CD14-positive monocyte (primary cell): Measurements from ENCODE around the gene SLC7A8. TPM values are rescaled to one million over a fixed set of nuclear protein-coding genes. Genes with fewer than 3 reads are reported as not detected.
"Not testable (repeated sequence)": the region's sequence is repeated elsewhere in the genome, so short reads cannot be mapped to it uniquely, and the experiment has no call there.

Experiments used
- DNase-seq, 3 donors: peaks; one replicate each; pipeline ENCODE4 v3.0.0-alpha.2; 2011 to 2022
- H2AFZ ChIP-seq: 2 replicates; pipeline ENCODE4 v1.6.0; 2012; ENCODE audit warnings: mild to moderate bottlenecking, low read depth, low read length, inconsistent platforms; ENCODE audit not compliant: insufficient read depth, poor library complexity, severe bottlenecking
- H3K27ac ChIP-seq, 2 donors: 1 replicate in 1 of 2; 2 replicates in 1 of 2; pipeline ENCODE4 v1.5.1; 2012 to 2013; ENCODE audit warnings: low read length in 2 of 2, control low read depth in 1 of 2, inconsistent platforms in 1 of 2, low read depth in 1 of 2, mild to moderate bottlenecking in 1 of 2
- H3K27me3 ChIP-seq, 2 donors: one replicate each; pipeline versions ENCODE4 v1.6.0 to v1.6.1; 2011 to 2013; ENCODE audit warnings: low read length in 2 of 2; ENCODE audit not compliant: control insufficient read depth in 2 of 2, insufficient read depth in 2 of 2
- H3K36me3 ChIP-seq, 2 donors: replicated peaks in 1 of 2; 1 replicate in 1 of 2; 2 replicates in 1 of 2; pipeline versions ENCODE4 v1.5.1 to v1.6.1; 2012 to 2013; ENCODE audit warnings: low read length in 2 of 2, control low read depth in 1 of 2, inconsistent platforms in 1 of 2, mild to moderate bottlenecking in 1 of 2; ENCODE audit not compliant: insufficient read depth in 2 of 2, control insufficient read depth in 1 of 2
- H3K4me1 ChIP-seq, 2 donors: 1 replicate in 1 of 2; 2 replicates in 1 of 2; pipeline versions ENCODE4 v1.5.1 to v1.6.1; 2012 to 2013; ENCODE audit warnings: low read length in 2 of 2, control low read depth in 1 of 2, inconsistent platforms in 1 of 2, mild to moderate bottlenecking in 1 of 2, moderate library complexity in 1 of 2; ENCODE audit not compliant: insufficient read depth in 2 of 2, control insufficient read depth in 1 of 2
- H3K4me2 ChIP-seq: replicated peaks from 2 replicates; pipeline ENCODE3; 2012; ENCODE audit warnings: low read length, moderate library complexity, mild to moderate bottlenecking; ENCODE audit not compliant: poor library complexity, severe bottlenecking; ENCODE audit errors: extremely low read depth
- H3K4me3 ChIP-seq, 3 experiments: fragments of 200-600 bp in 1 of 3; sonication (generic) in 1 of 3; replicated peaks in 1 of 3; 1 replicate in 2 of 3; 2 replicates in 1 of 3; pipeline ENCODE4 v1.5.1; 2011 to 2013; ENCODE audit warnings: low read length in 3 of 3, mild to moderate bottlenecking in 3 of 3, control low read depth in 2 of 3, low read depth in 2 of 3, inconsistent platforms in 1 of 3, moderate library complexity in 1 of 3
- H3K79me2 ChIP-seq: 2 replicates; pipeline ENCODE4 v1.6.0; 2012; ENCODE audit warnings: mild to moderate bottlenecking, control low read depth, inconsistent platforms, low read length, moderate library complexity; ENCODE audit not compliant: insufficient read depth
- H3K9ac ChIP-seq: 2 replicates; pipeline ENCODE4 v1.6.0; 2017; ENCODE audit warnings: low read length, mild to moderate bottlenecking; ENCODE audit not compliant: insufficient read depth, poor library complexity, severe bottlenecking
- H3K9me3 ChIP-seq, 2 donors: replicated peaks in 1 of 2; 1 replicate in 1 of 2; 2 replicates in 1 of 2; pipeline versions ENCODE4 v1.5.1 to v1.6.1; 2012 to 2013; ENCODE audit warnings: low read length in 2 of 2, control low read depth in 1 of 2; ENCODE audit not compliant: control insufficient read depth in 1 of 2, insufficient read depth in 1 of 2
- H4K20me1 ChIP-seq: 2 replicates; pipeline ENCODE4 v1.6.0; 2012; ENCODE audit warnings: mild to moderate bottlenecking, low read length, control low read depth, moderate library complexity; ENCODE audit not compliant: insufficient read depth
- H3K27ac Mint-ChIP-seq, 7 donors: one replicate each; pipeline ENCODE4 v1.8.0; 2020; ENCODE audit warnings: mild to moderate bottlenecking in 7 of 7, mixed read lengths in 7 of 7, moderate library complexity in 6 of 7, inconsistent platforms in 2 of 7
- H3K27me3 Mint-ChIP-seq, 3 donors: one replicate each; pipeline ENCODE4 v1.8.0; 2021 to 2022; ENCODE audit warnings: low read depth in 3 of 3, mild to moderate bottlenecking in 3 of 3, mixed read lengths in 3 of 3, moderate library complexity in 3 of 3, inconsistent platforms in 1 of 3
- H3K36me3 Mint-ChIP-seq, 2 donors: one replicate each; pipeline ENCODE4 v1.8.0; 2020; ENCODE audit warnings: mixed read lengths in 2 of 2, inconsistent platforms in 1 of 2, mild to moderate bottlenecking in 1 of 2
- H3K4me1 Mint-ChIP-seq: one replicate; pipeline ENCODE4 v1.8.0; 2020; ENCODE audit warnings: mild to moderate bottlenecking, mixed read lengths
- H3K4me3 Mint-ChIP-seq, 2 donors: one replicate each; pipeline ENCODE4 v1.8.0; 2020; ENCODE audit warnings: mild to moderate bottlenecking in 2 of 2, mixed read lengths in 2 of 2, moderate library complexity in 1 of 2
- H3K9me3 Mint-ChIP-seq, 7 donors: one replicate each; pipeline ENCODE4 v1.8.0; 2020 to 2022; ENCODE audit warnings: mixed read lengths in 7 of 7, mild to moderate bottlenecking in 6 of 7, moderate library complexity in 6 of 7, inconsistent platforms in 2 of 7
- WGBS: methylation state at CpG from one replicate; pipeline ENCODE4 v1.1.5; 2013; ENCODE audit warnings: missing lambda C conversion rate; ENCODE audit not compliant: insufficient coverage; 5-methylcytosine and 5-hydroxymethylcytosine counted together
- intact Hi-C, 2 donors: fragments of 100-400 bp; cut with micrococcal nuclease; formaldehyde crosslinking; loops; one replicate each; pipeline versions ENCODE4 v1.15.0 to v1.15.1; 2023
- polyA plus RNA-seq, 3 donors: library from polyadenylated mRNA; depleted of rRNA in 1 of 3; unstranded in 2 of 3; stranded (reverse) in 1 of 3; fragments of 300-500 nt in 2 of 3; fragments of >200 nt in 1 of 3; fragmentation: Illumina TruSeq in 2 of 3; gene quantifications; 1 replicate in 2 of 3; 2 replicates in 1 of 3; pipeline ENCODE4 v1.2.3, GENCODE V29; 2012 to 2021
- TF ChIP-seq, protein P1 (sequence below): fragments of 200-600 bp; IDR thresholded peaks from one replicate; pipeline ENCODE4 v1.8.0; 2022; ENCODE audit warnings: antibody characterized with exemption, mild to moderate bottlenecking

The SLC7A8 gene
- polyA plus RNA-seq, 3 donors: 0.05 to 0.53 (median 0.25) TPM

DNA sequence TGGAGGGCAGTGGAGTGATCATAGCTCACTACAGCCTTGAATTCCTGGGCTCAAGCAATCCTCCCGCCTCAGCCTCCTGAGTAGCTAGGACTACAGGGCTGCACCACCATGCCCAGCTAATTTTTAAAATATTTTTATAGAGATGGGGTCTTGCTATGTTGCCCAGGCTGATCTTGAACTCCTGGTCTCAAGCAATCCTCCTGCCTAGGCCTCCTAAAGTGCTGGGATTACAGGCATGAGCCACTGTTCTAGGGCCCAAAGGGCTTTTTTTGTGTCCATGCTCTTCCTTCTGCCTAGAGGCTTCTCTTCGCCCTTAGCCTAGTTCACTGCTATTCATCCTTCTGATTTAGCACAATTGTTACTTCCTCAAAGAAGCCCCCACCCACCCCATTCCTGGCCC, 13.0 kb upstream of the SLC7A8 start:
- intact Hi-C loops, H3K27me3 Mint-ChIP-seq, H3K36me3 Mint-ChIP-seq, H3K4me3 ChIP-seq, DNase-seq, H3K4me1 Mint-ChIP-seq, H3K9ac ChIP-seq, H2AFZ ChIP-seq, H4K20me1 ChIP-seq, H3K4me2 ChIP-seq, H3K27ac Mint-ChIP-seq, H3K4me3 Mint-ChIP-seq, H3K9me3 ChIP-seq, H3K4me1 ChIP-seq, H3K27ac ChIP-seq, H3K36me3 ChIP-seq, H3K27me3 ChIP-seq, H3K9me3 Mint-ChIP-seq, H3K79me2 ChIP-seq: not testable (repeated sequence)
- 83% methylated on average over 1 of the region's 2 CpGs for WGBS

DNA sequence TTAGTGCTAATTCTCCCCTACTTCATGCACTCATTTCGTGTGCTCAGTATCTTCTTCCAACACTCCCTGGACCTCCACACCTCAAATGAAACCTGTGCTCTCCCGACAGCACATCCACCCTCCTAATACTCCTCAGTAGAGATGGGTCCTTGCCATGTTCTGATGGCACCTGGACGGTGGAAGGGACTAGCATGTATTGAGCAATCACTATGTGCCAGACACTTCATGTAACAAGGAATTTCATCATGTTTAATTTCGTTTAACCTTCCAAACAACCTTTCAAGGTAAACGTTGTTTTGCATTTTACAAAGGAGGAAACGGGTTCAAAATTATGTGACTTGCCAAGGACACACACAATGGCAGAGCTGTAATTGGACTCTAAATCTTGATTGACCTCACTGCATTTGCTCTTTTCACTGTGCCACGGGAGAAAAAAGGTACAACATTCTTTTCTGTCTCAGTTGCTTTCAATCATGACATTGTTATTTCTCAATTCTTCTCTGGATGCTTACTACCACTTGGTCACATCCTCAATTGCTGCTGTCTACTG, 12.2 kb upstream of the SLC7A8 start:
- 71% methylated on average over 5 of the region's 7 CpGs for WGBS

More for the DNA sequence above, 12.2 kb upstream of the SLC7A8 start:
- no peaks in the 10 kb centered on the region for H3K9me3 ChIP-seq
- H3K27me3 ChIP-seq: no peaks in the 10 kb centered on the region
- H2AFZ ChIP-seq: no peak overlapping the region
- H3K27ac ChIP-seq: no peak overlapping the region
- Mint-ChIP-seq H3K27me3 (peaks cover 0 to 4% (median 0%) of the 10 kb centered on the region in 3 donors), H3K4me1 (no peaks in the 10 kb centered on the region), H3K36me3 (no peaks in the 10 kb centered on the region), H3K27ac (no peak overlapping the region), H3K9me3 (peaks cover 0 to 2% (median 0%) of the 10 kb centered on the region in 7 donors), H3K4me3 (no peak overlapping the region)
- no peaks in the 10 kb centered on the region for H4K20me1 ChIP-seq
- no peaks in the 10 kb centered on the region for H3K36me3 ChIP-seq
- H3K4me3 ChIP-seq: no peak overlapping the region
- no peak overlapping the region for H3K9ac ChIP-seq
- no peaks in the 10 kb centered on the region for H3K4me1 ChIP-seq
- DNase-seq: no peak
- H3K4me2 ChIP-seq: no peak overlapping the region
- no peaks in the 10 kb centered on the region for H3K79me2 ChIP-seq
- TF ChIP-seq, protein P1, sequence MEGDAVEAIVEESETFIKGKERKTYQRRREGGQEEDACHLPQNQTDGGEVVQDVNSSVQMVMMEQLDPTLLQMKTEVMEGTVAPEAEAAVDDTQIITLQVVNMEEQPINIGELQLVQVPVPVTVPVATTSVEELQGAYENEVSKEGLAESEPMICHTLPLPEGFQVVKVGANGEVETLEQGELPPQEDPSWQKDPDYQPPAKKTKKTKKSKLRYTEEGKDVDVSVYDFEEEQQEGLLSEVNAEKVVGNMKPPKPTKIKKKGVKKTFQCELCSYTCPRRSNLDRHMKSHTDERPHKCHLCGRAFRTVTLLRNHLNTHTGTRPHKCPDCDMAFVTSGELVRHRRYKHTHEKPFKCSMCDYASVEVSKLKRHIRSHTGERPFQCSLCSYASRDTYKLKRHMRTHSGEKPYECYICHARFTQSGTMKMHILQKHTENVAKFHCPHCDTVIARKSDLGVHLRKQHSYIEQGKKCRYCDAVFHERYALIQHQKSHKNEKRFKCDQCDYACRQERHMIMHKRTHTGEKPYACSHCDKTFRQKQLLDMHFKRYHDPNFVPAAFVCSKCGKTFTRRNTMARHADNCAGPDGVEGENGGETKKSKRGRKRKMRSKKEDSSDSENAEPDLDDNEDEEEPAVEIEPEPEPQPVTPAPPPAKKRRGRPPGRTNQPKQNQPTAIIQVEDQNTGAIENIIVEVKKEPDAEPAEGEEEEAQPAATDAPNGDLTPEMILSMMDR: no peak
- intact Hi-C loops: no loop called here
